ENCODE measurements around the gene PPP1R1B. TPM values are rescaled to one million over a fixed set of nuclear protein-coding genes. Genes with fewer than 3 reads are reported as not detected.

Gene PPP1R1B
- total and polyA plus RNA-seq, 2 of the 4 experiments (the other 2 are of a cell fraction), result not detected

DNA sequence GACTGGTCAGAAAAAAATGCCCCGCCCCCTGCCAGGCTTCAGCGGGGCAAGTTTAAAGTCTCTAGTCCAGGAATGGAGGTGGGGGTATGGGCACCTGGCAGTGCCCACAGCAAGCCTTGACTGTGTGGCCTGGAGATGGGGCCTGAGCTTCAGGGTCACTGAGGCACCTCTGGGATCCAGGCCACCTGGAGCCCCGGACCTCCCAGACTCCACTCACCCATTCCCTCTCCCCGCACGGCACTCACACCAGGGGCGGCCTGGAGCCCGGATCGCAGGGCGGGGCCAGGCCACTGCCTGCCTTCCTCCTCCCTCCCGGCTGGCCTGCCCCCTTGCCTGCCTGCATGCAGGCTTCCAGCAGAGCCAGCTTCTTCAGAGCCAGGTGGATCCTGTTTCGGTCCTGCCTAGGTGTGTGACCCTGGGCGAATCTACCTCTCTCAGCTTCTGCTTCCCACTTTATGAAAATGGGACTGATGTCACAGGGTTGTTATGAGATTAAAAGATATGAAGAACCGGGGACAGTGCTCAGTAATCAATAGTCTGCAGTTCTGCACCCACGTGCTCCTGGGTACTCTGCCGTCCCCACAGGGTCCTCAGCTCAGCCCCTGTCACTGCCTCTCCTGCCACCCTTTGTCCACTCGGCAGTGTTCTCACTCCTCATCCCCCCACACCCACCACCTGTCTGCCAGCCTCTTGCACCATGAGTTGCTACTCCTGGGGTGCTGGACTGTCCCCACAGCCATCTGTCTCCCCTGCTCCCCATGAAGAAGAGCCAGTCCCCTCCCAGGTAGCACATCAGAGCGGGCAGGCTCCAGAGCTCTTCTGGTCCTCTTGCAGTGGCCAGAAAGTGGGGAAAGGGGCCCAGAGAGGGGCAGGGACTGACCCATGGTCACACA is 37.2 kb downstream of the PPP1R1B start:
- Histone ChIP-seq H4K20me1 (ENCODE audit: insufficient read depth, low read length) (no peaks in the 10 kb centered on the region; the same call in none of the 2 replicates), H3K9me3 (ENCODE audit: control insufficient read depth, insufficient read depth, low read length) (no peaks in the 10 kb centered on the region), H2BK20ac (ENCODE audit: low read depth, low read length) (no peak overlapping the region), H2BK120ac (ENCODE audit: low read depth, low read length) (no peak overlapping the region), H3K36me3 (ENCODE audit: control insufficient read depth, insufficient read depth, low read length) (peaks cover 30% of the 10 kb centered on the region), H3K9me1 (ENCODE audit: insufficient read depth, low read length) (no peaks in the 10 kb centered on the region), H3K56ac (ENCODE audit: extremely low read depth, insufficient read depth, low read length) (no peak overlapping the region), H3K4ac (ENCODE audit: low read depth, low read length) (no peak overlapping the region), H2AK9ac (replicated peaks; ENCODE audit: low read depth, low read length, poor library complexity) (peak overlapping the region; percentile 78), H4K91ac (ENCODE audit: insufficient read depth, low read depth, low read length) (no peak overlapping the region), H2BK5ac (ENCODE audit: low read depth, low read length, poor library complexity, severe bottlenecking) (no peak overlapping the region), H3K4me2 (ENCODE audit: low read depth, low read length) (no peak overlapping the region), H3K27ac (ENCODE audit: insufficient read depth, low read length) (no peak overlapping the region), H2AFZ (replicated peaks; ENCODE audit: low read length, poor library complexity) (peak overlapping the region; percentile 71), H4K5ac (ENCODE audit: low read depth, low read length) (no peak overlapping the region), H3K18ac (ENCODE audit: low read depth, low read length) (no peak overlapping the region), H4K8ac (ENCODE audit: low read depth in 2 of 2, low read length in 2 of 2) (no peak overlapping the region), H2AK5ac (ENCODE audit: low read depth, low read length) (no peak overlapping the region; the same call in 1 of the 2 replicates), H3K9ac (ENCODE audit: low read depth, low read length) (no peak overlapping the region), H3K27me3 (ENCODE audit: control insufficient read depth, insufficient read depth, low read length) (peaks cover 15% of the 10 kb centered on the region), H3K23ac (ENCODE audit: low read depth, low read length) (no peak overlapping the region), H3K14ac (replicated peaks; ENCODE audit: low read depth, low read length) (no peak overlapping the region), H3K79me1 (ENCODE audit: low read depth in 1 of 2, low read length in 2 of 2) (no peaks in the 10 kb centered on the region), H3K4me3 (ENCODE audit: insufficient read depth, low read depth, low read length) (no peak overlapping the region), H2BK15ac (ENCODE audit: low read depth, low read length) (no peak overlapping the region), H3K4me1 (ENCODE audit: control insufficient read depth, insufficient read depth, low read length) (peaks cover 7% of the 10 kb centered on the region; the same call in 1 of the 2 replicates)
- BruUV-seq (replicated peaks), result no TSS peak
- POLR2A ChIA-PET (ENCODE audit: unreplicated experiment), result no interaction called here
- in situ Hi-C loops (cut with MboI; ENCODE audit: low sequenced_read_pairs), result no loop called here
- no peak for TF ChIP-seq MXI1 (IDR thresholded peaks at IDR 0.05; ENCODE audit: borderline replicate concordance, low read depth, low read length)
- no peak for TF ChIP-seq POLR2A (IDR thresholded peaks at IDR 0.05; ENCODE audit: low read depth, low read length)
- no peak for TF ChIP-seq BHLHE40 (IDR thresholded peaks at IDR 0.05; ENCODE audit: low read depth, low read length)
- TF ChIP-seq, protein P1, sequence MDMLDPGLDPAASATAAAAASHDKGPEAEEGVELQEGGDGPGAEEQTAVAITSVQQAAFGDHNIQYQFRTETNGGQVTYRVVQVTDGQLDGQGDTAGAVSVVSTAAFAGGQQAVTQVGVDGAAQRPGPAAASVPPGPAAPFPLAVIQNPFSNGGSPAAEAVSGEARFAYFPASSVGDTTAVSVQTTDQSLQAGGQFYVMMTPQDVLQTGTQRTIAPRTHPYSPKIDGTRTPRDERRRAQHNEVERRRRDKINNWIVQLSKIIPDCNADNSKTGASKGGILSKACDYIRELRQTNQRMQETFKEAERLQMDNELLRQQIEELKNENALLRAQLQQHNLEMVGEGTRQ (IDR thresholded peaks at IDR 0.05; ENCODE audit: low read depth, low read length), result no peak
- no peak for TF ChIP-seq RFX5 (IDR thresholded peaks at IDR 0.05; ENCODE audit: low read depth, low read length)
- no peak for TF ChIP-seq CHD1 (IDR thresholded peaks at IDR 0.05; ENCODE audit: low read depth, low read length)
- TF ChIP-seq, protein P2, sequence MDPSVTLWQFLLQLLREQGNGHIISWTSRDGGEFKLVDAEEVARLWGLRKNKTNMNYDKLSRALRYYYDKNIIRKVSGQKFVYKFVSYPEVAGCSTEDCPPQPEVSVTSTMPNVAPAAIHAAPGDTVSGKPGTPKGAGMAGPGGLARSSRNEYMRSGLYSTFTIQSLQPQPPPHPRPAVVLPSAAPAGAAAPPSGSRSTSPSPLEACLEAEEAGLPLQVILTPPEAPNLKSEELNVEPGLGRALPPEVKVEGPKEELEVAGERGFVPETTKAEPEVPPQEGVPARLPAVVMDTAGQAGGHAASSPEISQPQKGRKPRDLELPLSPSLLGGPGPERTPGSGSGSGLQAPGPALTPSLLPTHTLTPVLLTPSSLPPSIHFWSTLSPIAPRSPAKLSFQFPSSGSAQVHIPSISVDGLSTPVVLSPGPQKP (IDR thresholded peaks at IDR 0.05; ENCODE audit: borderline replicate concordance, low read depth, low read length), result no peak
- no peak for TF ChIP-seq FOS (IDR thresholded peaks at IDR 0.05; ENCODE audit: low read depth, low read length)
- no peak for TF ChIP-seq SMC3 (IDR thresholded peaks at IDR 0.05; ENCODE audit: low read depth, low read length)
- no peak for TF ChIP-seq NFE2L2 (IDR thresholded peaks at IDR 0.05; ENCODE audit: low read depth, low read length)
- dilution Hi-C loops (cut with HindIII; ENCODE audit: low sequenced_read_pairs, unreplicated experiment), result no loop called here
- ATAC-seq (ENCODE audit: low read depth) (peak; percentile 56), DNase-seq (no peak)
- intact Hi-C loops (cut with micrococcal nuclease), result no loop called here
- CTCF ChIA-PET, result interaction anchor here (0.6 to 1.7 kb wide), 3 partner anchors 10 to 620 kb away, joined by 4 to 5 read pairs (median 4); no protein-coding TSS in a partner anchor
- WGBS, 2 experiments (ENCODE audit: extremely low coverage in 2 of 2, insufficient read length in 1 of 2), result 42% methylated on average over 9 of the region's 17 CpGs; no CpG with 5 or more reads in 1 of the 2 experiments
